ENCODE measurements around the gene MUC3A. TPM values are rescaled to one million over a fixed set of nuclear protein-coding genes. Genes with fewer than 3 reads are reported as not detected.
A peak's percentile ranks its signal among the peaks of the same experiment; 100 is the strongest.
"Not testable (repeated sequence)": the region's sequence is repeated elsewhere in the genome, so short reads cannot be mapped to it uniquely, and the experiment has no call there.

MUC3A gene
- total RNA-seq, 2 donors from 2014 or later, result 0.11 TPM; not detected in 1

DNA sequence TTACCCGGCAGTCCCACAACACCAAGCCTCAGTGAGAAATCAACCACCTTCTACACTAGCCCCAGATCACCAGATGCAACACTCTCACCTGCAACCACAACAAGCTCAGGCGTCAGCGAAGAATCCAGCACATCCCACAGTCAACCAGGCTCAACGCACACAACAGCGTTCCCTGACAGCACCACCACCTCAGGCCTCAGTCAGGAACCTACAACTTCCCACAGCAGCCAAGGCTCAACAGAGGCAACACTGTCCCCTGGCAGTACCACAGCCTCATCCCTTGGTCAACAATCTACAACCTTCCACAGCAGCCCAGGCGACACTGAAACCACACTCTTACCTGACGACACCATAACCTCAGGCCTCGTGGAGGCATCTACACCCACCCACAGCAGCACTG, 53.0 kb downstream of the MUC3A start:
- H3K4me1 Mint-ChIP-seq; H3K4me3 Mint-ChIP-seq; ATAC-seq (replicated peaks); H3K27me3 Mint-ChIP-seq; H3K27ac Mint-ChIP-seq; H3K36me3 Mint-ChIP-seq (ENCODE audit: low read depth); H3K9me3 Mint-ChIP-seq: not testable (repeated sequence)

DNA sequence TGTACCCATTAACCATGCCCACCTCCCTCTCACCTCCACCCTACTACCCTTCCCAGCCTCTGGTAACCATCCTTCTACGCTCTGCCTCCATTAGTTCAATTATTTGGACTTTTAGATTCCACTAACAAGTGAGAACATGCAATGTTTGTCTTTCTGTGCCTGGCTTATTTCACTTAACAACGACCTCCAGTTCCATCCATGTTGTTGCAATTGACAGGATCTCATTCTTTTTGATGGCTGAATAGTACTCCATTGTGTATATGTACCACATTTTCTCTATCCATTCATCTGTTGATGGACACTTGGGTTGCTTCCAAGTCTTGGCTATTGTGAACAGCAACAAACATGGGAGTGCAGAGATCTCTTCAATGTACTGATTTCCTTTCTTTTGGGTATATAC, 58.0 kb downstream of the MUC3A start:
- not testable (repeated sequence) for H3K4me3 Mint-ChIP-seq; H3K4me1 Mint-ChIP-seq; H3K36me3 Mint-ChIP-seq (ENCODE audit: low read depth); H3K27ac Mint-ChIP-seq; H3K9me3 Mint-ChIP-seq; H3K27me3 Mint-ChIP-seq; ATAC-seq (replicated peaks)

DNA sequence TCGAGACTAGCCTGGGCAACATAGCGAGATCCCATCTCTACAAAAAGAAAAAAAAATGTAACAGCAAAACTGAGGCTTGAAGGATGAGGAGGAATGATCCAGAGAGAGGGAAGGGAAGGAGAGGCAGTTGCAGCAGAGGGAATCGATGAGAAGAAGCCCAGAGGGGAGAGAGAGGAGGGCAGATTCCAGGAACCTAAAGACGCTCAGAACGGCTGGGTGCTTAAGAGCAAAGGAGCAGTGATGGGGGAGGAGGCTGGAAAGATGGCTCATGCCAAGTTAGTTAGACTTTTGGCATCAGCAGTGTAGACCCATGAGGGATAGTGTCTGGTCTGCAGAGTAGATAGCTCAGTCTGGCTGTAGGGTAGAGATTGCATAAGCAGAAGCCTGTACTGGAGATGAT, 60.3 kb downstream of the MUC3A start:
- Mint-ChIP-seq H3K27me3 (no peaks in the 10 kb centered on the region), H3K9me3 (no peaks in the 10 kb centered on the region), H3K36me3 (ENCODE audit: low read depth) (no peaks in the 10 kb centered on the region), H3K4me3 (no peak overlapping the region), H3K4me1 (no peaks in the 10 kb centered on the region), H3K27ac (peak overlapping the region; percentile 8)
- no peak for ATAC-seq (replicated peaks)

DNA sequence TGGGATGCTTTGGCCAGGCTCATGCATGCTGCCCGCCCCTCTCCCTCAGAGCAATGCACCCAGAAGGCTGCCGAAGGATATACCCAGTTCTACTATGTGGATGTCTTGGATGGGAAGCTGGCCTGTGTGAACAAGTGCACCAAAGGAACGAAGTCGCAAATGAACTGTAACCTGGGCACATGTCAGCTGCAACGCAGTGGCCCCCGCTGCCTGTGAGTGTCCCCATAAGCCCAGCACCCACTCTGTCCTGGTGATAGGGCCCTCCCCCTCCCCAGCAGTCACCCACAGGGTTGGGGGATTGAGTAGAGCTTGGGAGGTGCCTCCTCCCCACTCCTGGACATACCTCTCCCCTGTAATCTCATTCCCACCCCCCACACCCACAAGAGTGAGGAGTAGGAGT, 63.6 kb downstream of the MUC3A start:
- Mint-ChIP-seq H3K9me3 (no peaks in the 10 kb centered on the region), H3K36me3 (ENCODE audit: low read depth) (no peaks in the 10 kb centered on the region), H3K4me3 (no peak overlapping the region), H3K27me3 (no peaks in the 10 kb centered on the region), H3K27ac (no peak overlapping the region), H3K4me1 (peaks cover 5% of the 10 kb centered on the region)
- ATAC-seq (replicated peaks), result no peak

DNA sequence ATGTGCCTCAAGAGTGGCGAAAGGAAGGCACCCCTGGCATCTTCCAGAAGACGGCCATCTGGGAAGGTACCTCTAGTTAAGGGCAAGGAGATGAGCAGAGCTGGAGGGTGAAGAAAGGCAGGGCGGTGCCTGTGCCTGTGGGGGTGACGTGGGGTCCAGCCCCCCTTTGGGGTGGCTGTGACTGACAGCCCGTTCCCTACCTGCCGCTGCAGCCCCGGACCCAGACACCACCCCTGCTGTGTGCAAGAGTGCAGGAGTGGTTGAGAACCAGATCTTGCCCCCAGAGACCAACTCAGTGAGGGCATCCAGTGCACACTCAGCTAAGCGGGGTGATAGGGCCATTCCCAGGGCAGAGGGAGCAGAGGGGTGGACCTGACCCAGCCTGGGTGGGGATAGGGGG, 66.3 kb downstream of the MUC3A start:
- no peak for ATAC-seq (replicated peaks)
- Mint-ChIP-seq H3K27me3 (no peaks in the 10 kb centered on the region), H3K27ac (peak overlapping the region; percentile 88), H3K4me1 (peaks cover 5% of the 10 kb centered on the region), H3K36me3 (ENCODE audit: low read depth) (no peaks in the 10 kb centered on the region), H3K9me3 (no peaks in the 10 kb centered on the region), H3K4me3 (peak overlapping the region; percentile 80)

DNA sequence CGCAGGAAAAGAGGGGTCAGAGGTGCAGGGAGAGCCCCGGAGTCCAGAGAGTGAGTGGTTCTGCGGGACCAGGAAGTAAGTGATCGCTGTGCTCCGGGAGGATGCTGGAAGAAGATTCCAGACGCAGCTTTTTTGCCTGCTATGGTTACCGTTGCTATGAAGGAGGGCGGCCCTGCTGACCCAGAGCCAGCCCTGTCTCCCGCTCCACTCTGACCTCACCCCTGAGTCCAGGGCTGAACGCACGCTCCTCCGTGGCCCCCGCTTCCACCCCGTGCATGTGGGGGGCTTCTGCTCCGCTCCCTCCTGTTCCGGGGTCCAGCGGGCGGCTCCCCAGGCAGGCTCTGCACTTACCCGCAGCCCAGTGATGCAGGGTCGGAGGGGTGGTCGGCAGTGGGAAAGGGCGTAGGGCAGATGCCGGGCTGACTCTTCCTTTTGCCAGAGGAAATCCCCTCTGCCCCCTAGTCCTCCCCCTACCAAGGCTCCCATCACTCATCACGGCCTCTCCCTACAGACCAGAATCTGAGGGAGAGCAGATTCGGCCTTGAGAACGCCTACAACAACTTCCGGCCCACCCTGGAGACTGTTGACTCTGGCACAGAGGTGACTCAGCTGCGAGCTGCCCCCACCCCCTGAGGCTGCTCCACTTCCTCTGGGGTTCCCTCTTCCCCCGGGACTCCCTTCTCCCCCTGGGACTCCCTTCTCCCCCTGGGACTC, 67.9 kb downstream of the MUC3A start:
- peaks cover 5% of the 10 kb centered on the region for H3K4me1 Mint-ChIP-seq
- no peaks in the 10 kb centered on the region for H3K9me3 Mint-ChIP-seq
- peak; percentile 95 for ATAC-seq (replicated peaks)
- H3K4me3 Mint-ChIP-seq, result peak overlapping the region; percentile 80
- H3K27me3 Mint-ChIP-seq, result peaks cover 6% of the 10 kb centered on the region
- peak overlapping the region; percentile 88 for H3K27ac Mint-ChIP-seq
- no peaks in the 10 kb centered on the region for H3K36me3 Mint-ChIP-seq (ENCODE audit: low read depth)

Other genes starting within 250 kb of the MUC3A start
- gene POP7, start 243.4 kb upstream of the MUC3A start, total RNA-seq, result 10 to 100 TPM; 29.6 to 68.9 TPM
- not detected for gene EPO, start 229.1 kb upstream of the MUC3A start, total RNA-seq
- gene ZAN, start 215.9 kb upstream of the MUC3A start, total RNA-seq, result not detected
- gene EPHB4, start 122.0 kb upstream of the MUC3A start, total RNA-seq, result 1 to 10 TPM; 4.1 to 6.4 TPM
- 10 to 100 TPM; 15.7 to 30.1 TPM for gene SLC12A9, start 96.8 kb upstream of the MUC3A start, total RNA-seq
- gene TRIP6, start 82.1 kb upstream of the MUC3A start, total RNA-seq, result 10 to 100 TPM; 36.5 to 43.5 TPM
- 100 to 1,000 TPM; 208 to 255 TPM for gene SRRT, start 74.4 kb upstream of the MUC3A start, total RNA-seq
- gene UFSP1, start 59.8 kb upstream of the MUC3A start, total RNA-seq, result 1 to 10 TPM in 1 of 2 donors, under 1 TPM in 1; 0.79 to 3.2 TPM
- gene ACHE, start 53.6 kb upstream of the MUC3A start, total RNA-seq, result not detected
- under 1 TPM; 0.79 to 0.93 TPM for gene MUC12, start 20.0 kb downstream of the MUC3A start, total RNA-seq
- not detected for gene MUC17, start 70.5 kb downstream of the MUC3A start, total RNA-seq
- 10 to 100 TPM; 45.4 to 55.5 TPM for gene TRIM56, start 135.9 kb downstream of the MUC3A start, total RNA-seq
- gene SERPINE1, start 177.6 kb downstream of the MUC3A start, total RNA-seq, result 1 to 10 TPM in 1 of 2 donors, under 1 TPM in 1; 0.30 to 4.5 TPM
- gene AP1S1, start 204.9 kb downstream of the MUC3A start, total RNA-seq, result 10 to 100 TPM; 27.4 to 59.8 TPM
- under 1 TPM; 0.13 to 0.48 TPM for gene VGF, start 216.0 kb downstream of the MUC3A start, total RNA-seq
- not detected for gene NAT16, start 230.8 kb downstream of the MUC3A start, total RNA-seq